ENCODE data around the gene SCN9A. TPM values are rescaled to one million over a fixed set of nuclear protein-coding genes. Genes with fewer than 3 reads are reported as not detected.

SCN9A gene
- total RNA-seq, 1 experiment from 2014 or later = 1.3 TPM

- Histone ChIP-seq H3K9me3 (ENCODE audit: control insufficient read depth, low read depth, low read length) (no peaks in the 10 kb centered on the region), H3K14ac (ENCODE audit: insufficient read depth, low read length) (no peak overlapping the region), H2BK15ac (ENCODE audit: low read depth, low read length) (no peak overlapping the region), H3K4me1 (ENCODE audit: insufficient read depth, low read length) (no peaks in the 10 kb centered on the region; the same call in 1 of the 2 replicates), H4K5ac (ENCODE audit: insufficient read length, low read depth, low read length) (no peak overlapping the region), H2BK12ac (ENCODE audit: insufficient read length, low read depth, low read length) (no peak overlapping the region), H3K9ac (ENCODE audit: extremely low read depth, insufficient read length, low read length) (no peak overlapping the region), H3K18ac (ENCODE audit: insufficient read length, low read depth, low read length) (no peak overlapping the region), H4K20me1 (ENCODE audit: control insufficient read depth, insufficient read depth, insufficient read length) (no peaks in the 10 kb centered on the region), H3K27ac (ENCODE audit: insufficient read length, low read depth, low read length) (no peak overlapping the region), H3K4ac (ENCODE audit: low read depth, low read length) (no peak overlapping the region), H3K79me2 (ENCODE audit: insufficient read depth, low read length) (no peaks in the 10 kb centered on the region), H2BK5ac (ENCODE audit: insufficient read length, low read length) (no peak overlapping the region), H3K23ac (ENCODE audit: insufficient read length, low read depth, low read length) (no peak overlapping the region), H4K8ac (replicated peaks; ENCODE audit: insufficient read length, low read depth, low read length) (no peak overlapping the region), H2AK5ac (ENCODE audit: insufficient read length, low read length) (no peak overlapping the region), H2AFZ (ENCODE audit: low read length) (no peak overlapping the region), H3K27me3 (ENCODE audit: insufficient read depth, low read length) (no peaks in the 10 kb centered on the region), H2BK120ac (ENCODE audit: low read depth, low read length, poor library complexity, severe bottlenecking) (no peak overlapping the region), H3K4me2 (ENCODE audit: insufficient read depth, insufficient read length, low read length) (no peak overlapping the region), H3K79me1 (ENCODE audit: insufficient read depth, low read depth, low read length, poor library complexity, severe bottlenecking) (no peaks in the 10 kb centered on the region), H4K91ac (ENCODE audit: insufficient read length, low read depth, low read length) (no peak overlapping the region), H3K23me2 (ENCODE audit: insufficient read length, low read depth, low read length, poor library complexity, severe bottlenecking) (no peaks in the 10 kb centered on the region), H2BK20ac (ENCODE audit: low read depth, low read length, poor library complexity, severe bottlenecking) (no peak overlapping the region), H3K56ac (ENCODE audit: insufficient read length, low read depth, low read length) (no peak overlapping the region), H3T11ph (ENCODE audit: low read length) (no peak overlapping the region)
- no peak overlapping the region for H3K27ac Mint-ChIP-seq
- H3K27me3 Mint-ChIP-seq (ENCODE audit: low read depth) = no peaks in the 10 kb centered on the region
- H3K4me1 Mint-ChIP-seq = peaks cover 7% of the 10 kb centered on the region in 2 experiments
- DNase-seq = no peak
- no CpG with 5 or more reads among the region's 7 CpGs for WGBS (ENCODE audit: extremely low coverage, insufficient read length, low lambda C conversion rate)
- H3K9me3 Mint-ChIP-seq = no peaks in the 10 kb centered on the region
- no peak for TF ChIP-seq CTCF (conservative IDR thresholded peaks at IDR 0.05)
- no peak overlapping the region for H3K4me3 Mint-ChIP-seq
- H3K36me3 Mint-ChIP-seq (ENCODE audit: insufficient read depth in 1 of 3, low read depth in 3 of 3) = no peaks in the 10 kb centered on the region
Observed at GRCh38 chr2:166357068-166357949, 18.4 kb downstream of the SCN9A start.

Measured in H9 (cell line).